AG09309 (cell line): ENCODE measurements around the gene ZNF189.

ENCODE experiments used
- DNase-seq: peaks from one replicate; pipeline ENCODE4 v3.0.0-alpha.2; 2010; ENCODE audit warnings: low read depth
- H3K4me3 ChIP-seq: 2 replicates; pipeline ENCODE4 v1.5.1; 2011; ENCODE audit warnings: mild to moderate bottlenecking, low read depth, low read length, moderate library complexity; ENCODE audit not compliant: control insufficient read depth
- TF ChIP-seq, protein P1 (sequence below): IDR thresholded peaks from 2 replicates; pipeline ENCODE4 v1.5.1; 2011; ENCODE audit warnings: mild to moderate bottlenecking, low read depth, low read length, inconsistent platforms; ENCODE audit not compliant: insufficient read depth, control insufficient read depth; ENCODE audit errors: missing control alignments

Gene ZNF189

GRCh38 chr9:101453776-101454570, 55.3 kb downstream of the ZNF189 start:
- no peak overlapping the region for H3K4me3 ChIP-seq
- no peak for DNase-seq
- TF ChIP-seq, protein P1, sequence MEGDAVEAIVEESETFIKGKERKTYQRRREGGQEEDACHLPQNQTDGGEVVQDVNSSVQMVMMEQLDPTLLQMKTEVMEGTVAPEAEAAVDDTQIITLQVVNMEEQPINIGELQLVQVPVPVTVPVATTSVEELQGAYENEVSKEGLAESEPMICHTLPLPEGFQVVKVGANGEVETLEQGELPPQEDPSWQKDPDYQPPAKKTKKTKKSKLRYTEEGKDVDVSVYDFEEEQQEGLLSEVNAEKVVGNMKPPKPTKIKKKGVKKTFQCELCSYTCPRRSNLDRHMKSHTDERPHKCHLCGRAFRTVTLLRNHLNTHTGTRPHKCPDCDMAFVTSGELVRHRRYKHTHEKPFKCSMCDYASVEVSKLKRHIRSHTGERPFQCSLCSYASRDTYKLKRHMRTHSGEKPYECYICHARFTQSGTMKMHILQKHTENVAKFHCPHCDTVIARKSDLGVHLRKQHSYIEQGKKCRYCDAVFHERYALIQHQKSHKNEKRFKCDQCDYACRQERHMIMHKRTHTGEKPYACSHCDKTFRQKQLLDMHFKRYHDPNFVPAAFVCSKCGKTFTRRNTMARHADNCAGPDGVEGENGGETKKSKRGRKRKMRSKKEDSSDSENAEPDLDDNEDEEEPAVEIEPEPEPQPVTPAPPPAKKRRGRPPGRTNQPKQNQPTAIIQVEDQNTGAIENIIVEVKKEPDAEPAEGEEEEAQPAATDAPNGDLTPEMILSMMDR: no peak

DNA sequence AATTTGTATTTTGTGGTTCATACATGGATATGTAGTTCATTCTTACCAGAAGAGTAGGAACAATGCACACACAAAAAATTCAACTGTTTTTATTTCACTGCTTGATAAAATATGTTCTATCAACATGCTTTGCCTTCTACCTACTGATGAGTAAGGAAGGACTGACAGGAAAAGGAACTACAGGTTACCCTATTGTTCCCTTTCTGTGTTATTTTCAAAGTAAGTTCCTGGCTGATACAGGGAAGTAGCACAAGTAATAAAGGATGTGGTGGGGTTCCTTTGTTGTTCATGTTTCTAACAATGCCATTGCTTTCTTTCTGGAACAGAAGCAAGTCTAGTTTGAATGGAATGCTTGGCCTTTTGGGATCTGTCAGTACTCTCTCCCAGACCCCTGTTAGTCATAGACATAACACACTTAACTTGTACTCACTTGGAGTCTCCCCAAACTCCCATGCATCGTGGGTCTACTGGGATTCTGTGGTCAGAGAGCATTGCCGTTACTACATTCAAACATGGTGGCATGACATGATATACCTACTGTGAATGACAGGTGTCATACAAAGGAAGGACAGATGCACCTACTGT, 57.1 kb downstream of the ZNF189 start:
- DNase-seq: no peak
- no peak overlapping the region for H3K4me3 ChIP-seq
- TF ChIP-seq, protein P1: no peak

GRCh38 chr9:101457003-101457402, 58.4 kb downstream of the ZNF189 start:
- TF ChIP-seq, protein P1: no peak
- no peak for DNase-seq

DNA sequence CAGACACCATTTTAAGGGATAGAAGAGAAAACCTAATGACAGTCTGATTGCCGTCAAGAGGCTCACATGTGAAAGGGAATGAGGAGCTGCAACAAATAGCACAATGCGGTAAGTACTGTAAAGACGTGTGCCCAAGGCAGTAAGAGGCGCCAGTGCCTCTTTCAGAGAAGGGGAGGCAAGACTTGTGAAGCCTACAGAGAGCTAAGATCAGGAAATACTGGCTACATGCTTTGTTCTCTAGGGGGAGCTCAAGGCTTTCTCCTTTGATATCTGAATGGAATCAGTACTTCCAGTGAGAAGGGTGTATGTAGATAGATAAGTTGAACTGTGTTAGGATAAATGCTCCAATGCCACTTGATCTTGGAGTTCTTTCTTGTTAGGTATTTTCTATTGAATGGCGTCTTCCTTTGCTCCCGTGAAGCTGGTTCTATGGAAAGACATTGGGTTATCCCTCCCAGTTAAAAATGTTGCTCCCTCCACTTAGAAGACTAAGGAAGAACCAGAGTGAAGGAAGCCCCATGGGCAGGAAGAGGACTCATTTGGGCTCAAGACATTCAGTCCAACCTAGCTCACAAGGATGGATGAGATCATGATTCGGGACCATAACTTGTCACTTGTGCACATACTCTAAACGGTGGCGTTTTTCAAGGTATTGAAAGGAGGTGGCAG, 60.4 kb downstream of the ZNF189 start:
- TF ChIP-seq, protein P1: peak; percentile 85

More at GRCh38 chr9:101457003-101457402, 58.4 kb downstream of the ZNF189 start:
- no peak overlapping the region for H3K4me3 ChIP-seq

More for the DNA sequence above, 60.4 kb downstream of the ZNF189 start:
- DNase-seq: peak; percentile 57
- no peak overlapping the region for H3K4me3 ChIP-seq
